ENCODE measurements around the gene ARMC2.
"Not testable (repeated sequence)": the region's sequence is repeated elsewhere in the genome, so short reads cannot be mapped to it uniquely, and the experiment has no call there.

The ARMC2 gene

GRCh38 chr6:108835218-108835850 is 12.9 kb upstream of the ARMC2 start:
- DNase-seq (ENCODE audit: low read depth), result no peak

DNA sequence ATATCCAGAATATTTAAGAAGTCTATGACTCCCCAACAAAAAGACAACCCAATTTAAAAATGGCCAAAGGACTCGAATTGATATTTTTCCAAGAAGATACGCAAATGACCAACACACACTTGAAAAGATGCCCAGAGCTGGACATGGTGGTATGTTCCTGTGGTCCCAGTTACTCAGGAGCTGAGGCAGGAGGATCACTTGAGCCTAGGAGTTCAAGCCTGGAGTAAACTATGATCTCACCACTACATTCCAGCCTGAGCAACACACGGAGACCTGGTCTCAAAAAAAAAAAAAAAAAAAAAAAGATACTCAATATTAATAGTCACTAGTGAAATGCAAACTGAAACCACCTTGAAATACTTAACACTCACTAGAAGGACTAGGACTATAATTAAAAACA is 12.2 kb upstream of the ARMC2 start:
- DNase-seq (ENCODE audit: low read depth), result no peak

DNA sequence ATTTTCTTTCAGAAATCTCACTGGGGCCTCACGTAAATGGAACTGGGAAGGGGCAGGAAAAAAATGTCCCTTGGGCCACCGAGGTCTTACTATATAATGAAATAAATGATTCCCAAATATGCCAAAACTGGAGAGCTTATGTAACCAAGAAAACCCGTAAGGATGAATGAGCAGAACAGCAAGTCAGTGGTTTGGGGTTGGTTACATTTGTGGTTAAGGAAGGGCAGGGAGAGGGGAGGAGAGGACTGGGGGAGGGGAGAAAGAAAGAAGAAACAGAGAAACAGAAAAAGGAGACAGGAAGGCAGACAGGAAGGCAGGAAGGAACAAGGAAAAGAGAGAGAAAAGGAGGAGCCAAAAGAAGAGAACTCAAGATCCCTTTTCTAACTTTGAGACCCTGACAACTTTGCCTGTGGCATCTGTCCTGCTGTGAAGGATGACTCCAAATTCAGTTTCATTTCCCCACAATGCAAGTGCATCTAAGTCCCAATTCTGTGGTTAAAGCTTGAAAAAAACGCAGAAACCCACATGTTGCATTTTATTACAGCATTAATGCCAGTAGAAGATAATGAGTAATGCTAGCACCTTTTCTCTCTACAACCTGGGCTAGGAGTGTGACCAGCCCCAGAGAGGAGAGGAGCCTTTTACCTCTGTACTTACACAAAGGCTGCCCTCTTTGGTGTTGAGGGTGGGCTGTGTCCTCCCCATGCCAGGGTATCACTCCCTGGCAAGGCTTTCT is 10.8 kb upstream of the ARMC2 start:
- DNase-seq (ENCODE audit: low read depth), result no peak

DNA sequence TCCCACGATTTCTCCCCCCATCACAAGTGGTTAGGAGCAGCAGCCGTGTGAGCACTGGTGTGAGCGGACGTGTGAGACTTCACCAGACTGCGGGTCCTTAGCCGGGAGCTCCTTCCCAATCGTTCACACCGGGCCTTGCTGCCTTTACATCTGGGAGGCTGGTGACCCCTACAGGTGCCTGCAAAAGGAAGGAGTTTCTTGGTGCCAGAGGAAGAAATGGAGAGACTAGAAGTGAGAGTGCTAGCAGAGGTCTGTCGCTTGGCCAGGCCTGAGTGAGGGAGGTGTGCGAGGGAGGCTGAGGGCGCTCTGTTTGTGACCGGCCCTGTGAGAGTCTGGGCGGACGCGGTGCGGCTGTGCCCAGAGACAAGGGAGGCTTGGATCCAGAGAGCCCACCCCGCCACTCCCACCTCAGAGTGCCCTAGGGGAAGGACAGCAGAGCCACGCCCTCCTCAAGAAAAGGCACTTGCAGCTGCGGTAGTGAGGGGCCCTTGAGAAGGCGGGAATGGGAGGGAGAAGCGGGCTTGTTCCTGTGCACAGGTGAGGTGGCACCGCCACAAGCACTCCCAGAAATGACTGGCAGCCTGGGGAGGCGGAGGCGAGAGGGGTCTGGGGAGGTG is 10.0 kb upstream of the ARMC2 start:
- DNase-seq (ENCODE audit: low read depth), result no peak

GRCh38 chr6:108839083-108839642 is 9.1 kb upstream of the ARMC2 start:
- no peak for DNase-seq (ENCODE audit: low read depth)

- DNase-seq (ENCODE audit: low read depth), result no peak
These were observed 7.3 kb upstream of the ARMC2 start for GRCh38 chr6:108840919-108841318.

GRCh38 chr6:108841377-108841855 is 6.8 kb upstream of the ARMC2 start:
- DNase-seq (ENCODE audit: low read depth), result no peak

DNA sequence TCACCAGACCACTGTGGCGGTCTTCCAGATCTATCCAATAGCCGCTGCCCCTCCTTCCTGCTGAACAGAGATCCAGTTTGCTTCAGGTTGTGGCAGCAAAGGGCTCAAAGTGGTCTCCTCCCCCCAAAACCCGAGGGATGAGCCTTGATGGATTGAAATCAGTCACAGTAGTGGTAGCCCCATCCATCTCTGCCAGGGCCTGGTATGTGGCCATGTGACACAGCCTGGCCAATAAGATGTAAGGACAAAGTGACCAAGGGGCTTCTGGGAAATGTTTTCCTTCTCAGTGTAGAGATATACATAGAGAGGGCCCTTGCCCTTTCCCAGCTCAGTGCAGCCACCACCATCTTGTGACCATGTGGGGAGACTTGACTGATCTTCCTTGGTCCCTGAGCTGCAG is 4.1 kb upstream of the ARMC2 start:
- no peak for DNase-seq (ENCODE audit: low read depth)

GRCh38 chr6:108845145-108845544 is 3.1 kb upstream of the ARMC2 start:
- DNase-seq (ENCODE audit: low read depth), result no peak

DNA sequence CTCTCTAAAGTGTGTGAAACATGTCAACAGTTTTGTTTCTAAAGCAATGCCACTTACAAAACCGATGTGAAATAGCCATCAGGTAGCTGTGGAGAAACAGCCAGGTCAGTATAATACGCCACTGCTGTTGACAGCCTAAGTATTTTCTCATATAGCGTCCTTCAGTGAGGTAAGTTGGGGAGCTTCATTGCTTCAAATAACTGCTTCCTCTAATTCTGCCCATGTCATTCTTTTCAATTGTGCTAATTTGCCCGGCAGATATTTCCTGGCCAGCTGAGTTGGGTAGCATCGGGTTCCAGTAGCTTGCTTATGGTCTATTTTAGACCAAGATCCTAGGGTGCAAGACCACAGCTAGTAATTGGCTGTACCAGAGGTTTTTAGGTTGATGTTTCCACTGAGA is 2.1 kb upstream of the ARMC2 start:
- no peak for DNase-seq (ENCODE audit: low read depth)

GRCh38 chr6:108846628-108847027 is 1.6 kb upstream of the ARMC2 start:
- no peak for DNase-seq (ENCODE audit: low read depth)

DNA sequence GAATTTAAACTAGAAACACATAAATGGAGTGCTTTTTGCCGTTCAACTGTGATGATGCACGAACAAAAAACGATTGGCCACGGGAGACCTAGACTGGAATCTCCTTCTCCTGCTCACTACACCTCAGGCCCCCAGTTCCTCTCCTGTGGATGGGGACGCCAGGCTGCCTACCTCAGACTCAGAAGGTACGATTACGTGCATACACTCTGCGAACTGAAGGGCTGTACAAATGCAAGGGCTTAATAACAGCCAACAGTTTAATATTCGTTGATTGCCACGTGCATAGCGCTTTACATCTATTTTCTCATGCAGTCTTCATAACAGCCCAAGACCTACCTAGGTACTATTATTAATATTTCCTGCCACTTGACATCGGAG is 495 bp upstream of the ARMC2 start:
- no peak for DNase-seq (ENCODE audit: low read depth)

DNA sequence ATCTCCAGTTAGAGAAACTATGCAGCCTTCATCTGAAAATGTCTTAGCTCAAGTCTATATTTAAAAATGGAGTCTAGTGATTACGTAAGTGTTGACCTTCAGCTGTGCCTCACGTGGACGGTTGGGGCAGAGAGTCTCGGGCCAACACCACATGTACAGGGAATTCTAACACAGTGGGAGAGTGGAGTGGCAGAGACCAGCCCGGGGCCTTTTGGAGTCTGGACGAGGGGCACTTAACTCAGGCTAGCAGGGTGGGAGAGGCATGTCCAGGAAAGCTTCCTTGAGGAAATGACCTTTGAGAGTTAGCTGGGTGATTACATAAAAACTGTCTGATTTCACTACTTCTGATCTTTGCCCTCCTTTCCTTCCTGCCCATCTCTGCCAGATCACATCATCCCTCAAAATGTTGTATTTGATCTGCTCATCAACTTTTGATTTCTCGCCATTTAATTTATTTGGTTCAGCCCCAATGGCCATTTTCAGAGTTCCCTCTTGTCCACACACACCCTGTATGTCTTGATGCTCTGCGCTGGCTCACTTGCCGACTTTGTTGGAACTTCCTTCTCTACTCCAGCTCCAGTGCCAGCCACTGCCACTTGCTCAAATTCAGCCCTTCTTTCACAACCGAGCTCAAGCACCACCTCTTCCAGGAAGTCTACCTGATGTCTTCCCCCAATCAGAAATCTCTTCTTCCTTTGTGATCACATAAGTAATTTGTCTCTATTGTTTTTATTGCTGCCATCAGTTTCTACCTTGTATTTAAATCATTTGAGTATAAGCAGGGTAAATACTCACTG is 2.6 kb downstream of the ARMC2 start:
- DNase-seq (ENCODE audit: low read depth), result no peak

DNA sequence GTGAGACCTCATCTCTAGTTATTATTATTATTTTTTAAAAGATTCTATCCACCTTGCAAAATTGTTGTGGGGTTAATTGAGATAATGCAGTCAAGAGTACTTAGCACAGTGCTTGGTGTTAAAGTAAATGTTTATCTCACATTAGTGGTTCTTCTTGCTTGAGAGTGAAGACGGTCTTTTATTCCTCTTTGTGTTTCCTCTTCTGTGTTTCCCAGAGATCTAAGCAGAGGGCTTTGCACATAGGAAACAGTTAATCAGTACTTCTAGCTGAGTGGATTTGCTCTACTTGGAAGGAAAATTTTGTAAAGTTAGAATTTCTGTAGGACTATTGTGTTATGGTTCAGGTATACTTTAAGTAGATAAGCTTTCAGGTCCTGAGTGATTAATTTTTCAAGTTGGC is 3.5 kb downstream of the ARMC2 start:
- no peak for DNase-seq (ENCODE audit: low read depth)

DNA sequence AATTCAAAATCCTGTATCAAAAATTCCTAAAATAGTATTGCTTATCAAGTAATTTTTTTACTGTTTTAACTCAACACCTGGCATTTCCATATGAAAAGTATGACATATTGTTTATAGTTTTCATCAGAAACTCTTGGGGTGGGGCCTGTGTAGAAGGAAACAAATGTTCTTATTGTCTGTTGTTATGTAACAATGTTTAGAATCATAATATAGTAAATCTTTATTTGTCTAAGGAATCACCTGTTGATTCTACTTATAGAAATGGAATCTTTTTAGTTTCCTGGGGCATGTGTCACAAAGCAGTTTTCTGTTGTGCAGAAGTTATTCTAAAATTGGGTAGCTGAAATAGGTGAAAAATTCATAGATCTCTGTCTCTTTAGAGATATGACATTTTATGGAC is 4.9 kb downstream of the ARMC2 start:
- DNase-seq (ENCODE audit: low read depth), result no peak

DNA sequence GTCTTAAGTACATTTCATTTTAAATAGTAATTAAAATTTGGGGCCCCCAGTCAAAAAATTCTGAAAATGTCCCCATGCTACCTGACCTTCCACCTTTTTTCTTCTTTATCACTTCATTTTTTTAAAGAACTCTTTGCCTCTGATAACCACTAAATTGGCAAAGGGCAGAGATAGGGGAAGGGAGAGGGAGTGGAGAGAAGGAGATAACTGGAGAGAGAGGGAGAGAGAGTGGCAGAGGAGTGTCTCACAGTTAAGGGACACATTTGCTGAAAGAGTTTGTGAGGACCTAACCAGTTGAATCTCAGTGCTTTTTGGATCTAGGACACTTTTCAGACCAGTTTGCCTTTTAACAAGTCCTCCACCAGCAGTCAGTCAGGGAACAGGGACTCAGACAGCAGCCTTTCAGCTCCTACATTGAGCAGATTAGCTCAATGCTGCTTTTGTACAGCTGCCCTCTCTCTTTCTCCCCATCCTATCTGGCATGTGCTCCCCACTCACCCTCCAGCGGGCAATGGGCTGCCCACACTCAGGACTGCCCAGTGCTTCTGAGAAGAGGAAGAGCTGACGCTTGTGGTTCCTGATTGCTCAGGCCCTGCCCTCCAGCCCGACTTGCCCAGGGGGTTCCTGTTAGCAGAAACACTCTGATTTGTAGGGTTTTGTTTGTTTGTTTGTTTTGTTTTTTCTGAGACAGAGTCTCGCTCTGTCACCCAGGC is 14.4 kb downstream of the ARMC2 start:
- DNase-seq (ENCODE audit: low read depth), result no peak

GRCh38 chr6:108865751-108866286 is 17.6 kb downstream of the ARMC2 start:
- DNase-seq (ENCODE audit: low read depth), result not testable (repeated sequence)

GRCh38 chr6:108866798-108867197 is 18.6 kb downstream of the ARMC2 start:
- DNase-seq (ENCODE audit: low read depth), result no peak

GRCh38 chr6:108868647-108869046 is 20.4 kb downstream of the ARMC2 start:
- no peak for DNase-seq (ENCODE audit: low read depth)

DNA sequence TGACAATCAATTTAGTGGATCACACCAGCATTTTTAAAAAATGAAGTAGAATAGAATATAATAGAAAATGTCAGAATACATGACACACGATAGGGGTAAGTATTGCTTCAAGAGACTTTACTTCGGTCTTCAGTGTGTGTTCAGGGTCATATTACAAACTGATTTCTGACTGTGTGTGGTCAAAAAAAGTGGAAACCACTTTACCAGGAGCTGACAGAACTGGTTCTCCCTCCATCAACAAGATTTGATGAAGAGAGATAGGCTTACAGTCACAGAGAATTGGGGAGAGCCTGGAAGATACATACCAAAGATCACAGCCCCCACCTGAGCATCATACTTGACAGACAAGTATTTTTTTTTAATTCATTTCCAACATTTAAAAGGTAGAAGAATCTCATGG is 21.7 kb downstream of the ARMC2 start:
- no peak for DNase-seq (ENCODE audit: low read depth)

DNA sequence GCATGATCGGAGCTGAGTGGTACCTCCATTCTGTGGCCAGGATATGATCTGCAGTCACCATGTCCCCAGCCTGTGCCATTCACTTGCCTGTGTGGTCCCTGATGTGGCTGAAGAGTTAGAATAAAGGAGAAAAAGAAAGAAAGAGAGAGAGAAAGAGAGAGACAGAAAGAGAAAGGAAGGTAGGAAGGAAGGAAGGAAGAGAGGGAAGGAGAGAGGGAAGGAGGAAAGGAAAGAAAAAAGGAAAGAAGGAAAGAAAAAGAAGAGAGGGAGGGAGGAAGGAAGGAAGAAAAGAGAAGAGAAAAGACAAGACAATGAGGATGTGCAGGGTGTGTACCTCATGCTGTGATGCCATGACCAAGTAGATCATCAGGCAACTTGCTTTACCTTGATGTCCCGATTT is 22.1 kb downstream of the ARMC2 start:
- DNase-seq (ENCODE audit: low read depth), result no peak
